Astrocyte (in vitro differentiated cells and primary cell): ENCODE data around the gene OS9. TPM values are rescaled to one million over a fixed set of nuclear protein-coding genes. Genes with fewer than 3 reads are reported as not detected.
"Not testable (repeated sequence)": the region's sequence is repeated elsewhere in the genome, so short reads cannot be mapped to it uniquely, and the experiment has no call there.

ENCODE experiments used
- DNase-seq: peaks from one replicate; pipeline ENCODE4 v3.0.0-alpha.2; 2010; ENCODE audit warnings: low read depth
- FAIRE-seq: peaks from 2 replicates; lab custom pipeline; 2011; peaks lifted over from hg19 to GRCh38; lab: Jason Lieb, UNC
- H2AFZ ChIP-seq: 2 replicates; pipeline ENCODE4 v1.6.0; 2012; ENCODE audit warnings: low read depth, low read length, inconsistent platforms
- H3K27ac ChIP-seq: 2 replicates; pipeline ENCODE4 v1.5.1; 2011; ENCODE audit warnings: low read depth, low read length, inconsistent platforms
- H3K27me3 ChIP-seq: 2 replicates; pipeline ENCODE4 v1.6.0; 2011; ENCODE audit warnings: low read length, inconsistent platforms; ENCODE audit not compliant: insufficient read depth
- H3K36me3 ChIP-seq: 2 replicates; pipeline ENCODE4 v1.5.1; 2011; ENCODE audit warnings: low read length, inconsistent platforms; ENCODE audit not compliant: insufficient read depth
- H3K4me1 ChIP-seq: 2 replicates; pipeline ENCODE4 v1.5.1; 2011; ENCODE audit warnings: low read length, inconsistent platforms; ENCODE audit not compliant: insufficient read depth
- H3K4me2 ChIP-seq: 2 replicates; pipeline ENCODE4 v1.6.0; 2012; ENCODE audit warnings: low read length, inconsistent platforms
- H3K4me3 ChIP-seq: 2 replicates; pipeline ENCODE4 v1.5.1; 2011; ENCODE audit warnings: low read depth, mild to moderate bottlenecking, low read length, inconsistent platforms; ENCODE audit not compliant: insufficient read depth
- H3K79me2 ChIP-seq: 2 replicates; pipeline ENCODE4 v1.6.0; 2012; ENCODE audit warnings: mild to moderate bottlenecking, low read length, inconsistent platforms; ENCODE audit not compliant: insufficient read depth
- H3K9ac ChIP-seq: 2 replicates; pipeline ENCODE4 v1.6.0; 2012; ENCODE audit warnings: mild to moderate bottlenecking, low read length, inconsistent platforms
- H3K9me3 ChIP-seq: 2 replicates; pipeline ENCODE4 v1.5.1; 2012; ENCODE audit warnings: low read depth, mild to moderate bottlenecking, low read length, inconsistent platforms; ENCODE audit not compliant: insufficient read depth
- H4K20me1 ChIP-seq: 2 replicates; pipeline ENCODE4 v1.6.0; 2012; ENCODE audit warnings: low read length, inconsistent platforms; ENCODE audit not compliant: insufficient read depth
- H3K27ac Mint-ChIP-seq: one replicate; pipeline ENCODE4 v1.8.0; 2021; ENCODE audit warnings: mild to moderate bottlenecking, mixed read lengths; ENCODE audit not compliant: unreplicated experiment
- H3K27me3 Mint-ChIP-seq: one replicate; pipeline ENCODE4 v1.8.0; 2021; ENCODE audit warnings: low read depth, mixed read lengths; ENCODE audit not compliant: unreplicated experiment
- H3K36me3 Mint-ChIP-seq: one replicate; pipeline ENCODE4 v1.8.0; 2021; ENCODE audit warnings: low read depth, mixed read lengths; ENCODE audit not compliant: unreplicated experiment
- H3K4me1 Mint-ChIP-seq: one replicate; pipeline ENCODE4 v1.8.0; 2021; ENCODE audit warnings: low read depth, mixed read lengths; ENCODE audit not compliant: unreplicated experiment
- H3K4me3 Mint-ChIP-seq: one replicate; pipeline ENCODE4 v1.8.0; 2021; ENCODE audit warnings: mild to moderate bottlenecking, moderate library complexity, mixed read lengths; ENCODE audit not compliant: unreplicated experiment
- H3K9me3 Mint-ChIP-seq: one replicate; pipeline ENCODE4 v1.8.0; 2021; ENCODE audit warnings: mild to moderate bottlenecking, mixed read lengths; ENCODE audit not compliant: unreplicated experiment
- CTCF ChIP-seq: IDR thresholded peaks from 2 replicates; pipeline ENCODE4 v1.5.1; 2011; ENCODE audit warnings: low read depth, mild to moderate bottlenecking, inconsistent platforms, low read length, moderate library complexity; ENCODE audit not compliant: insufficient read depth
- EZH2 ChIP-seq: IDR thresholded peaks from 2 replicates; pipeline ENCODE4 v1.6.1; 2012; ENCODE audit warnings: mild to moderate bottlenecking, low read length, inconsistent platforms; ENCODE audit not compliant: insufficient read depth
- total RNA-seq: library from RNA; stranded (reverse); gene quantifications from 2 replicates; pipeline ENCODE4 v1.2.1, GENCODE V29; 2021

Gene OS9
- total RNA-seq, 1 donor from 2014 or later: 194 TPM

GRCh38 chr12:57654042-57654441 is 39.9 kb upstream of the OS9 start:
- DNase-seq (no peak), FAIRE-seq (no peak)
- no peaks in the 10 kb centered on the region for H3K9me3 ChIP-seq
- Mint-ChIP-seq H3K4me1 (no peaks in the 10 kb centered on the region), H3K36me3 (no peaks in the 10 kb centered on the region), H3K9me3 (peaks cover 20% of the 10 kb centered on the region), H3K27ac (no peak overlapping the region), H3K27me3 (peaks cover 15% of the 10 kb centered on the region), H3K4me3 (no peak overlapping the region)
- H3K27me3 ChIP-seq: no peaks in the 10 kb centered on the region
- H3K9ac ChIP-seq: no peak overlapping the region
- H3K4me3 ChIP-seq: no peak overlapping the region
- no peaks in the 10 kb centered on the region for H3K79me2 ChIP-seq
- H2AFZ ChIP-seq: no peak overlapping the region
- no peaks in the 10 kb centered on the region for H4K20me1 ChIP-seq
- no peaks in the 10 kb centered on the region for H3K4me1 ChIP-seq
- TF ChIP-seq EZH2 (no peak), CTCF (no peak)
- no peaks in the 10 kb centered on the region for H3K36me3 ChIP-seq
- no peak overlapping the region for H3K4me2 ChIP-seq
- H3K27ac ChIP-seq: no peak overlapping the region

- H3K4me1 ChIP-seq: no peaks in the 10 kb centered on the region
- H3K9me3 ChIP-seq: no peaks in the 10 kb centered on the region
- H3K4me1 Mint-ChIP-seq: no peaks in the 10 kb centered on the region
- TF ChIP-seq EZH2: no peak
- TF ChIP-seq CTCF: no peak
- H3K36me3 Mint-ChIP-seq: no peaks in the 10 kb centered on the region
- H3K27me3 ChIP-seq: no peaks in the 10 kb centered on the region
- no peak overlapping the region for H3K4me3 ChIP-seq
- no peak overlapping the region for H3K4me3 Mint-ChIP-seq
- no peak overlapping the region for H3K27ac ChIP-seq
- H3K9me3 Mint-ChIP-seq: peaks cover 20% of the 10 kb centered on the region
- peaks cover 15% of the 10 kb centered on the region for H3K27me3 Mint-ChIP-seq
- no peak for FAIRE-seq
- H3K27ac Mint-ChIP-seq: no peak overlapping the region
- no peak for DNase-seq
- no peak overlapping the region for H3K4me2 ChIP-seq
- no peak overlapping the region for H2AFZ ChIP-seq
- H3K9ac ChIP-seq: no peak overlapping the region
- H3K79me2 ChIP-seq: no peaks in the 10 kb centered on the region
- H3K36me3 ChIP-seq: no peaks in the 10 kb centered on the region
- H4K20me1 ChIP-seq: no peaks in the 10 kb centered on the region
Observed at GRCh38 chr12:57655541-57656240, 38.2 kb upstream of the OS9 start.

- H3K4me1 ChIP-seq, H3K4me3 Mint-ChIP-seq, H3K36me3 Mint-ChIP-seq, H3K4me2 ChIP-seq, H3K9me3 ChIP-seq, H2AFZ ChIP-seq, H4K20me1 ChIP-seq, H3K36me3 ChIP-seq, H3K27me3 ChIP-seq, H3K4me3 ChIP-seq, DNase-seq, FAIRE-seq, H3K9ac ChIP-seq, H3K4me1 Mint-ChIP-seq, H3K79me2 ChIP-seq, H3K27ac Mint-ChIP-seq, H3K27ac ChIP-seq: not testable (repeated sequence)
- H3K27me3 Mint-ChIP-seq: peaks cover 15% of the 10 kb centered on the region
- peaks cover 23% of the 10 kb centered on the region for H3K9me3 Mint-ChIP-seq
Observed at GRCh38 chr12:57656408-57656807, 37.5 kb upstream of the OS9 start.
